ENCODE data around the gene FERMT2.

GRCh38 chr14:52885230-52885629 lies 65.6 kb downstream of the FERMT2 start:
- TF ChIP-seq POLR2AphosphoS5 (IDR thresholded peaks at IDR 0.05; ENCODE audit: low read depth, low read length) (no peak), TAF1 (IDR thresholded peaks at IDR 0.05; ENCODE audit: borderline replicate concordance, low read depth, low read length) (no peak), POLR2A (IDR thresholded peaks at IDR 0.05; ENCODE audit: low read depth, low read length) (no peak)

All from GM12892 (cell line).